ENCODE measurements around the gene DNAH7. TPM values are rescaled to one million over a fixed set of nuclear protein-coding genes. Genes with fewer than 3 reads are reported as not detected.

The DNAH7 gene
- total and polyA plus RNA-seq, 9 of the 15 experiments (the other 6 are each of a cell fraction or from before 2014, with no cell fraction given), result 0.03 to 0.42 (median 0.18) TPM

- TF ChIP-seq CHD1 (IDR thresholded peaks at IDR 0.05; ENCODE audit: low read length) (no peak), ETV6 (IDR thresholded peaks at IDR 0.05; ENCODE audit: borderline replicate concordance in 1 of 2, low read depth in 2 of 2, low read length in 1 of 2) (no peak), ETV6 (CRISPR knock-in tag; IDR thresholded peaks at IDR 0.05; ENCODE audit: borderline replicate concordance) (no peak)
- TF ChIP-seq, protein P1, sequence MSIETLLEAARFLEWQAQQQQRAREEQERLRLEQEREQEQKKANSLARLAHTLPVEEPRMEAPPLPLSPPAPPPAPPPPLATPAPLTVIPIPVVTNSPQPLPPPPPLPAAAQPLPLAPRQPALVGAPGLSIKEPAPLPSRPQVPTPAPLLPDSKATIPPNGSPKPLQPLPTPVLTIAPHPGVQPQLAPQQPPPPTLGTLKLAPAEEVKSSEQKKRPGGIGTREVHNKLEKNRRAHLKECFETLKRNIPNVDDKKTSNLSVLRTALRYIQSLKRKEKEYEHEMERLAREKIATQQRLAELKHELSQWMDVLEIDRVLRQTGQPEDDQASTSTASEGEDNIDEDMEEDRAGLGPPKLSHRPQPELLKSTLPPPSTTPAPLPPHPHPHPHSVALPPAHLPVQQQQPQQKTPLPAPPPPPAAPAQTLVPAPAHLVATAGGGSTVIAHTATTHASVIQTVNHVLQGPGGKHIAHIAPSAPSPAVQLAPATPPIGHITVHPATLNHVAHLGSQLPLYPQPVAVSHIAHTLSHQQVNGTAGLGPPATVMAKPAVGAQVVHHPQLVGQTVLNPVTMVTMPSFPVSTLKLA (conservative IDR thresholded peaks at IDR 0.05), result no peak
- TF ChIP-seq, protein P2, sequence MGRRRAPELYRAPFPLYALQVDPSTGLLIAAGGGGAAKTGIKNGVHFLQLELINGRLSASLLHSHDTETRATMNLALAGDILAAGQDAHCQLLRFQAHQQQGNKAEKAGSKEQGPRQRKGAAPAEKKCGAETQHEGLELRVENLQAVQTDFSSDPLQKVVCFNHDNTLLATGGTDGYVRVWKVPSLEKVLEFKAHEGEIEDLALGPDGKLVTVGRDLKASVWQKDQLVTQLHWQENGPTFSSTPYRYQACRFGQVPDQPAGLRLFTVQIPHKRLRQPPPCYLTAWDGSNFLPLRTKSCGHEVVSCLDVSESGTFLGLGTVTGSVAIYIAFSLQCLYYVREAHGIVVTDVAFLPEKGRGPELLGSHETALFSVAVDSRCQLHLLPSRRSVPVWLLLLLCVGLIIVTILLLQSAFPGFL (CRISPR knock-in tag; IDR thresholded peaks at IDR 0.05), result no peak
Measured at GRCh38 chr2:195956725-195957124, 111.9 kb downstream of the DNAH7 start (continued).

DNA sequence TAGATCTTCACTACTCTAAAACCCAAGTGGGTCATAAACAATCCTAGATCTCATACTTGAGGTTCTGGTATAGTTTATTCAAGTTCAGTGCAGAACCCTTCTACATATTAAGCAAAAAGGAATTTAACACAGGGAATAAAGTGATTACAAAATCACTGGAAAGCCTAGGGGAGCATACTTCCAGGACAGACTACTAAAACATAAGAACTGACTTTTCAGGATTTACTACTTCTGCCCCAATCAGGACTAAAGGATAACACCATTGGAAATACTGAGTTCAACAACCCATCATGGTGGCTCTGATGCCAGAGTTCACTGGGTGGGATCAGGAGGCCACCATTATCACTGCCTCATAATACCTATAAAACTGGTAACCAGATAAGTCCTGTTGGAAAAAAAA lies 123.6 kb downstream of the DNAH7 start:
- Histone ChIP-seq H3K27ac (ENCODE audit: extremely low read depth, low read depth, low read length) (no peak overlapping the region), H3K9ac (ENCODE audit: insufficient read depth in 1 of 2, low read depth in 2 of 2, low read length in 2 of 2) (no peak overlapping the region), H3K79me2 (ENCODE audit: control insufficient read depth, insufficient read depth, low read length) (no peaks in the 10 kb centered on the region), H3K9me1 (ENCODE audit: control insufficient read depth, insufficient read depth, low read length) (no peaks in the 10 kb centered on the region), H3K27me3 (ENCODE audit: control insufficient read depth in 2 of 2, insufficient read depth in 2 of 2, low read length in 2 of 2) (no peaks in the 10 kb centered on the region), H3K36me3 (ENCODE audit: control insufficient read depth, insufficient read depth, low read length) (no peaks in the 10 kb centered on the region), H4K20me1 (replicated peaks; ENCODE audit: control insufficient read depth, insufficient read depth, low read length) (no peaks in the 10 kb centered on the region), H3K4me1 (replicated peaks in 1 of 2; ENCODE audit: control insufficient read depth in 2 of 2, insufficient read depth in 2 of 2, low read length in 2 of 2) (no peaks in the 10 kb centered on the region), H3K4me2 (ENCODE audit: insufficient read depth, low read length) (no peak overlapping the region), H2AFZ (ENCODE audit: low read depth, low read length) (no peak overlapping the region), H3K9me3 (replicated peaks; ENCODE audit: control insufficient read depth, insufficient read depth, low read depth, low read length) (no peaks in the 10 kb centered on the region), H3K4me3 (no peak overlapping the region)
- ChIA-PET CTCF (ENCODE audit: low intra/inter-chr PET ratio) (no interaction called here), POLR2A (no interaction called here)
- in situ Hi-C loops (cut with MboI) (no loop called here), intact Hi-C loops (cut with micrococcal nuclease) (no loop called here)
- FAIRE-seq (no peak), ATAC-seq (no peak), DNase-seq (ENCODE audit: extremely low read depth in 1 of 4, low spot score in 3 of 4) (no peak)
- no TSS peak for BruUV-seq (replicated peaks)
- no peak for TF ChIP-seq KLF16 (IDR thresholded peaks at IDR 0.05)
- TF ChIP-seq GTF2E2 (tag; IDR thresholded peaks at IDR 0.05), result no peak
- no peak for TF ChIP-seq MTF1 (CRISPR knock-in tag; IDR thresholded peaks at IDR 0.05; ENCODE audit: borderline replicate concordance)
- TF ChIP-seq ATF2 (CRISPR knock-in tag; IDR thresholded peaks at IDR 0.05), result no peak
- TF ChIP-seq XRCC3 (IDR thresholded peaks at IDR 0.05), result no peak
- no peak for TF ChIP-seq XRCC4 (IDR thresholded peaks at IDR 0.05; ENCODE audit: extremely low read depth, insufficient read depth, insufficient read length)
- TF ChIP-seq ZNF280A (IDR thresholded peaks at IDR 0.05; ENCODE audit: low read depth, partially characterized antibody), result no peak

All from K562 (cell line).